Breast epithelium (tissue), 3 donors: ENCODE results near the gene RUSF1.

Experiments
- POLR2A ChIP-seq: fragments of 450-650 bp; IDR thresholded peaks from one replicate; pipeline ENCODE4 v1.6.1; 2016; ENCODE audit warnings: antibody characterized with exemption, mild to moderate bottlenecking, moderate library complexity
- TF ChIP-seq, protein P1 (sequence below), 3 donors: fragments of 450-650 bp; IDR thresholded peaks; one replicate each; pipeline ENCODE4 v1.5.1; 2016 to 2017; ENCODE audit warnings: antibody characterized with exemption in 3 of 3, mild to moderate bottlenecking in 3 of 3, moderate library complexity in 3 of 3

DNA sequence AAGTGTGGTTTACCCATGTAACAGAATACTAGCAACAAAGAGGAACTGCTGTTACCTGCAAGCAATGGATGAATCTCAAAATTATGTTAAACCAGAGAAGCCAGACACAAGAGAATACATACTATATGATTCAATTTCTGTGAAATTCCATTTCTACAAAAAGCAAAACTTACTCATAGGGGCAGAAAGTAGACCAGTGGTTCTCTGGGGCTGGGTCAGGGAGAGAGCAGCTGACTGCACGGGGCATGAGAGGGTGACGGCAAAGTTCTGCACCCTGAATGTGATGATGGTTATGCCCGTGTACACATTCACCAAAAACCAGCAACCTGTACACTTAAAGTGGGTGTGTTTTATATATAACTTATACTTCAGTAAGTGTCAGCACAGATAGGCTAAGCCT lies 68.7 kb downstream of the RUSF1 start:
- TF ChIP-seq, protein P1, sequence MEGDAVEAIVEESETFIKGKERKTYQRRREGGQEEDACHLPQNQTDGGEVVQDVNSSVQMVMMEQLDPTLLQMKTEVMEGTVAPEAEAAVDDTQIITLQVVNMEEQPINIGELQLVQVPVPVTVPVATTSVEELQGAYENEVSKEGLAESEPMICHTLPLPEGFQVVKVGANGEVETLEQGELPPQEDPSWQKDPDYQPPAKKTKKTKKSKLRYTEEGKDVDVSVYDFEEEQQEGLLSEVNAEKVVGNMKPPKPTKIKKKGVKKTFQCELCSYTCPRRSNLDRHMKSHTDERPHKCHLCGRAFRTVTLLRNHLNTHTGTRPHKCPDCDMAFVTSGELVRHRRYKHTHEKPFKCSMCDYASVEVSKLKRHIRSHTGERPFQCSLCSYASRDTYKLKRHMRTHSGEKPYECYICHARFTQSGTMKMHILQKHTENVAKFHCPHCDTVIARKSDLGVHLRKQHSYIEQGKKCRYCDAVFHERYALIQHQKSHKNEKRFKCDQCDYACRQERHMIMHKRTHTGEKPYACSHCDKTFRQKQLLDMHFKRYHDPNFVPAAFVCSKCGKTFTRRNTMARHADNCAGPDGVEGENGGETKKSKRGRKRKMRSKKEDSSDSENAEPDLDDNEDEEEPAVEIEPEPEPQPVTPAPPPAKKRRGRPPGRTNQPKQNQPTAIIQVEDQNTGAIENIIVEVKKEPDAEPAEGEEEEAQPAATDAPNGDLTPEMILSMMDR (IDR thresholded peaks at IDR 0.05) = no peak
- no peak for TF ChIP-seq POLR2A
